Midbrain (tissue), 1 donor: ENCODE measurements around the gene VPS25.
"Not testable (repeated sequence)": the region's sequence is repeated elsewhere in the genome, so short reads cannot be mapped to it uniquely, and the experiment has no call there.

Experiments
- DNase-seq: peaks from one replicate; lab custom pipeline; 2025; lab: John Stamatoyannopoulos, UW

VPS25 gene

GRCh38 chr17:42773290-42774035 lies at the start of gene VPS25:
Gene VPS25 (plus strand): TSS chr17:42773449. CDS start chr17:42773476, 27 bp downstream.
- DNase-seq = peak; percentile 90

GRCh38 chr17:42723636-42724035 lies 49.6 kb upstream of the VPS25 start:
- no peak for DNase-seq

- DNase-seq = no peak
These were observed 48.1 kb upstream of the VPS25 start for GRCh38 chr17:42725143-42725542.

GRCh38 chr17:42740699-42741098 lies 32.5 kb upstream of the VPS25 start:
- DNase-seq = no peak

- not testable (repeated sequence) for DNase-seq
These were observed 30.3 kb upstream of the VPS25 start for GRCh38 chr17:42742916-42743315.

GRCh38 chr17:42743595-42744282 lies 29.5 kb upstream of the VPS25 start:
- no peak for DNase-seq

- peak; percentile 57 for DNase-seq
These were observed 28.9 kb upstream of the VPS25 start for GRCh38 chr17:42744283-42744805.

- peak; percentile 87 for DNase-seq
These were observed 28.2 kb upstream of the VPS25 start, which contains the start of gene EZH1 for GRCh38 chr17:42744806-42745617. Gene EZH1 (minus strand): TSS chr17:42745040. CDS start chr17:42728941, 16,099 bp downstream.

GRCh38 chr17:42748202-42748907 lies 24.9 kb upstream of the VPS25 start:
- no peak for DNase-seq

GRCh38 chr17:42748908-42749798 lies 24.1 kb upstream of the VPS25 start:
- DNase-seq = no peak

GRCh38 chr17:42750739-42751344 lies 22.4 kb upstream of the VPS25 start:
- no peak for DNase-seq

- DNase-seq = no peak
These were observed 21.6 kb upstream of the VPS25 start for GRCh38 chr17:42751628-42752027.

- DNase-seq = no peak
These were observed 18.5 kb upstream of the VPS25 start for GRCh38 chr17:42754782-42755181.

GRCh38 chr17:42759982-42760651 lies 13.1 kb upstream of the VPS25 start:
- no peak for DNase-seq

GRCh38 chr17:42760652-42761581 lies 12.3 kb upstream of the VPS25 start, which contains the start of gene RAMP2:
Gene RAMP2 (plus strand): TSS chr17:42761227. CDS start chr17:42761262, 35 bp downstream.
- DNase-seq = no peak

- no peak for DNase-seq
These were observed 11.6 kb upstream of the VPS25 start for GRCh38 chr17:42761638-42762037.

- no peak for DNase-seq
These were observed 7.1 kb upstream of the VPS25 start for GRCh38 chr17:42766124-42766523.

GRCh38 chr17:42767512-42767911 lies 5.7 kb upstream of the VPS25 start:
- DNase-seq = no peak
